ENCODE measurements around the gene TNF. TPM values are rescaled to one million over a fixed set of nuclear protein-coding genes. Genes with fewer than 3 reads are reported as not detected.

TNF gene
- total RNA-seq, 1 donor from 2014 or later = not detected

DNA sequence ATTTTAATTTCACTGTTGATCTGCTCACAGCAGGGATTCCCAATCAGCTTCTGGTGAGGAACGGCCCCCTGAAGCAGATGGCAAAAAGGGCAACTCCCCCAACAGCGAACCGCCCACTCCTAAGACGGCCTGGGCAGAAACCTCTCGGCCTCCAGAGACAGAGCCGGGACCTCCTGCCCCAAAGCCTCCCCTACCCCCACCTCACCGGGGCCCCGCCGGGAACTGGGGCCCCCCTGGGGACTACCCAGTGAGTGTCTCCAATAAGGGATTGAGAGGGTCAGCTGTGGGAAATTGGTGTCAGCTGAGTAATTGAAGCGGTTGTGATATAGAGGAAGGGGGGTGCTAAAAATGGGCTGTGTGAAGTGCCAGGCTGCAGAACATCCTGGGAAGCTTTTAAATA, 51.6 kb downstream of the TNF start:
- no peak for DNase-seq (ENCODE audit: low read depth in 2 of 2)

DNA sequence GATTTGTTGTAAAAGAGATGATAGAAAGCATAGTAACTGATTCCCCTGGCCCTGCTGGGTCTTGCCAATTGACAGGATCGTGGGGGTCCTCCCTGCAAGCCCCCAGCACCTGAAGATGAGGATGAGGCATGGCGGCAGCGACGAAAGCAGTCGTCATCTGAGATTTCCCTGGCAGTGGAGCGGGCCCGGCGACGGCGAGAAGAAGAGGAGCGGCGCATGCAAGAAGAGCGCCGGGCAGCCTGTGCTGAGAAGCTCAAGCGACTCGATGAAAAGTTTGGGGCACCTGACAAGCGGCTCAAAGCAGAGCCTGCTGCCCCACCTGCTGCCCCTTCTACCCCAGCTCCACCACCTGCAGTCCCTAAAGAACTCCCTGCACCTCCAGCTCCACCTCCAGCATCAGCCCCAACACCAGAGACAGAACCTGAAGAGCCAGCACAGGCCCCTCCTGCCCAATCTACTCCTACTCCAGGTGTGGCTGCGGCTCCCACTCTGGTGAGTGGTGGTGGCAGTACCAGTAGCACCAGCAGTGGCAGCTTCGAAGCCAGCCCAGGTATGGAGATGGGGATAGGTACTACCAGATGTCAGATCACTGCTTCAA, 52.4 kb downstream of the TNF start:
- DNase-seq (ENCODE audit: low read depth in 2 of 2) = no peak

Other genes with a start within 250 kb of the TNF start
- 153 and 307 TPM in 2 replicates for gene HLA-B, start 218.4 kb upstream of the TNF start, total RNA-seq
- 15.3 and 31.4 TPM in 2 replicates for gene MICA, start 172.0 kb upstream of the TNF start, total RNA-seq
- gene MICB, start 77.4 kb upstream of the TNF start, total RNA-seq = 5.0 and 9.8 TPM in 2 replicates
- gene MCCD1, start 46.6 kb upstream of the TNF start, total RNA-seq = not detected in 2 replicates
- gene DDX39B, start 33.6 kb upstream of the TNF start, total RNA-seq = 180 and 306 TPM in 2 replicates
- 0.20 and 0.22 TPM in 2 replicates for gene ATP6V1G2, start 29.0 kb upstream of the TNF start, total RNA-seq
- gene NFKBIL1, start 28.0 kb upstream of the TNF start, total RNA-seq = 17.9 and 23.0 TPM in 2 replicates
- not detected in 2 replicates for gene LTA, start 3.3 kb upstream of the TNF start, total RNA-seq
- gene LTB, start 6.9 kb downstream of the TNF start, total RNA-seq = 6.7 and 9.2 TPM in 2 replicates
- gene LST1, start 10.7 kb downstream of the TNF start, total RNA-seq = not detected in 2 replicates
- not detected in 2 replicates for gene NCR3, start 17.4 kb downstream of the TNF start, total RNA-seq
- not detected in 2 replicates for gene AIF1, start 39.7 kb downstream of the TNF start, total RNA-seq
- 19.4 and 27.2 TPM in 2 replicates for gene PRRC2A, start 45.1 kb downstream of the TNF start, total RNA-seq
- gene BAG6, start 77.1 kb downstream of the TNF start, total RNA-seq = 88.3 and 111 TPM in 2 replicates
- gene APOM, start 80.3 kb downstream of the TNF start, total RNA-seq = 0.22 and 0.40 TPM in 2 replicates
- gene C6orf47, start 85.2 kb downstream of the TNF start, total RNA-seq = 15.5 and 24.0 TPM in 2 replicates
- gene GPANK1, start 89.4 kb downstream of the TNF start, total RNA-seq = 8.5 and 12.1 TPM in 2 replicates
- gene CSNK2B, start 90.5 kb downstream of the TNF start, total RNA-seq = 64.1 and 67.6 TPM in 2 replicates
- 0.44 and 1.2 TPM in 2 replicates for gene LY6G5B, start 94.4 kb downstream of the TNF start, total RNA-seq
- 1.4 and 1.7 TPM in 2 replicates for gene LY6G5C, start 105.5 kb downstream of the TNF start, total RNA-seq
- 41.2 and 69.8 TPM in 2 replicates for gene ABHD16A, start 127.8 kb downstream of the TNF start, total RNA-seq
- gene LY6G6F, start 131.3 kb downstream of the TNF start, total RNA-seq = not detected in 2 replicates
- gene LY6G6D, start 139.8 kb downstream of the TNF start, total RNA-seq = not detected in 2 replicates
- gene LY6G6C, start 146.2 kb downstream of the TNF start, total RNA-seq = not detected in 2 replicates
- not detected in 2 replicates for gene MPIG6B, start 147.8 kb downstream of the TNF start, total RNA-seq
- gene DDAH2, start 153.7 kb downstream of the TNF start, total RNA-seq = 109 and 159 TPM in 2 replicates
- 469 and 552 TPM in 2 replicates for gene CLIC1, start 161.0 kb downstream of the TNF start, total RNA-seq
- gene MSH5, start 164.4 kb downstream of the TNF start, total RNA-seq = 1.4 and 2.6 TPM in 2 replicates
- 1.6 and 2.0 TPM in 2 replicates for gene SAPCD1, start 187.1 kb downstream of the TNF start, total RNA-seq
- gene VWA7, start 201.8 kb downstream of the TNF start, total RNA-seq = under 0.01 and 0.40 TPM in 2 replicates
- 36.3 and 39.0 TPM in 2 replicates for gene VARS1, start 220.2 kb downstream of the TNF start, total RNA-seq
- 29.2 and 29.8 TPM in 2 replicates for gene LSM2, start 231.4 kb downstream of the TNF start, total RNA-seq
- gene HSPA1L, start 239.7 kb downstream of the TNF start, total RNA-seq = 0.87 and 1.8 TPM in 2 replicates
- 40.8 and 93.3 TPM in 2 replicates for gene HSPA1A, start 240.0 kb downstream of the TNF start, total RNA-seq